HPDE6-E6E7 (cell line): ENCODE data around the gene COPE.
A peak's percentile ranks its signal among the peaks of the same experiment; 100 is the strongest.
"Not testable (repeated sequence)": the region's sequence is repeated elsewhere in the genome, so short reads cannot be mapped to it uniquely, and the experiment has no call there.

ENCODE experiments used
- DNase-seq: peaks from one replicate; pipeline ENCODE4 v3.0.0; 2011; ENCODE audit warnings: missing footprints; ENCODE audit errors: extremely low spot score

Gene COPE

DNA sequence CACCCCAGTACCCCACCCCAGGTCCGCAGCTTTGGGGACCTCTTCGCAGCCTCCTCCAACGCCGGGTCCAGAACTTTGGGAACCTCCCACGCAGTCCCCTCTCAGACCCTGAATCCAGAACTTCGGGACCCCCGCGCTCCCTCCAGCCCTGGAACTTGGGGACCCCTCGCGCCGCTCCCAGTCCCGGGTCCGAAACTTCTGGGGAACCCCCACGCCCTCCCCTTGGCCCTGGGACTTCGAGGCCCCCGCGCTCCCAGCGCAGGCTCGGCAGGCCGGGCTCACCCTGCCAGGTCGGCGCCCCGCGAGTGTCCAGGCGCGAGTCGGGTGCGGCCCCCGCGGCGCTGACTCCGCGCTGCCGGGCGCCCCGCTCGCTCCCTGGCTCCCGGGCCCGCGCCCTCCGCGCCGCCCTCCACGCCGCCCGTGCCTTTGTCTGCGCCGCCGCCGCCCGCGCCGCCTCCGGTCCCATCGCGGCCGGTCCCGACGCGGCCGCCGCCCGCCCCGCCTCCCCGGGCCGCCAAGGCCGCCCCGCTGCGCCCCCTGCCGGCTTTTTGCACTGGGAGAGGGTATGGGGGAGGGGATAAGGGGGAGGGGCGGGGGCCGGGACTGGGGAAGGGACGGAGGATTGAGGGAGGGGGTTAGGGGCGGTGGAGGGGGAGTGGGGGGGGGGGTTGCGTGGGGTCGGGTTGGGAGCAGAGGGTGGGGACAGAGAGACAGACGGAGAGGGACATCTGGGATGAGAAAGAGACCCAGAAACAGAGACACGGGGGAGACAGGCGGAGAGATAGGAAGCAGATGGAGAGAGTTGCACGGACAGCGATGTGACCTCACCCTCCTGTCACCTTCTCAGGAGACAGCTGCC lies 21.8 kb upstream of the COPE start, which contains the start of gene HOMER3:
Gene HOMER3 (minus strand): TSS at position 449 of the 859 bp plus-strand sequence. CDS start 2,235 bp downstream, outside the sequence.
- DNase-seq, result peak; percentile 72

DNA sequence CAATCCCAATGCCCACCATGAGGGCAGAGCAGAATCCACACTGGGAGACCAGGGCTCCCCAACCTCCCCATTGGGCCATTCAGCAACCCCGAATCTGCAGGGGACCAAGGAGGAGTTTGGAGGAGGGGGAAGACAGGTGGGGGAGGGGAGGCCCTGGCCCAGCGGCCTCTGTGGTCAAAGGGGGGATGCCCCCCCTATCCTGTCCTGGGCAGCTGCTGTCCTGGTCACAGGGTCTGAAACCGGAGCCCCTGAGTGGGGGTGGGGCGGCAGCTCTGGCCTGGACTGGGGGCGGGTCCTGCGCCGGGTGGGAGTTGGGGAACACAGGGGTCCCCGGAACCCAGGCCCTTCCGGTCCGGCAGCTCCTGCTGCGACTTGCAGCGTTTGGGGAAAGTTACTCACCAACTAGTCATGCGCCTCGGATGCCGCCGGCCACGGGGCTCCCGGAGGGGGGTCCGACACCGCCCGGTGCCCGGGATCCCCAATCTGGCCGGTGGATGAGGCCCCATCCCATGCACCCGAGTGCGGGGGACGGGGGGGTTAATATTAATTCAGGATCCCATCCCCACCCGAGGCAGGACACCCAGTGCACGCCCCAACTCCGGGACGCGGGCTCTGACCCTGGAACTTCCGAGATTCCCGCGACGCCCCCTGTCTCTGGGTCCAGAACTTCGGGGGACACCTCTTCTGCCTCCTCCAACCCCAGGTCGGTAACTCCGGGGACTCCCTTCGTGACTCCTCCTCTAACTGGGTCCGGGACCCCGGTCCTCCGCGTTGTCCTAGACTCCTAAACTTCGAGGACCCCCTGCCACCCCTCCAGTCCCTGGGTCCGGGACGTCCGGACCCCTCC lies 21.0 kb upstream of the COPE start:
- DNase-seq, result peak; percentile 72

DNA sequence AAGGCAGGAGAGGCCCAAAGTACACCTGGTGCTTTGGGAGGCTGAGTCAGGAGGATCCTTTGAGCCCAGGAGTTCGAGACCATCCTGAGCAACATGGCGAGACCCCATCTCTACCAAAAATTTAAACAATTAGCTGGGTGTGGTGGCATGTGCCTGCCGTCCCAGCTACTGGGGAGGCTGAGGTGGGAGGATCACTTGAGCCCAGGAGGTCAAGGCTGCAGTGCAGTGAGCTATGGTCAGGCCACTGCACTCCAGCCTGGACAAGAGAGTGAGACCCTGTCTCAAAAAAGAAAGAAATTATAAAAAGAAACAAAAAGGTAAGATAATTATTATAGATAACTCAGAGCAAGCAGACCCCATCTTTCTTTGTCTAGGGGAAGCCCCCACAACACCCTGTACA lies 20.0 kb upstream of the COPE start:
- no peak for DNase-seq

DNA sequence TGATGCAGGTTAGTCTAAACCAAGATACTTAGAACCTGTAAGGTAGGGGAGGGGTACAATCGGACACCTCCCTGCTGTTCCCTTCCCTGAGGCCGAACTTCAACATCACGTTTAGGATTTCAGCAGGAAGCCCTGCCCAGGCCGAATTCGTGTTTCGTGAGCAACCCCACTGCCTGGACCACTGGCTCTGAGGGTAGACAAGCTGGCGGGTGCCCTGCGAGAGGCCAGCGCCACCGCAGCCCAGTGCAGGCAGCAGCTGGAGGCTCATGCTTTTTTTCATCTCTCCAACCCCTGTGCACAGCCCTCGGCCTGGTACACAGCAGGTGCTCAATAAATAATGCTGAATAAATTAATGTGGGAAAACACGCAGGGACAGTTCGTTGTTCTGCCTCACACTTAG lies 14.1 kb upstream of the COPE start:
- no peak for DNase-seq

DNA sequence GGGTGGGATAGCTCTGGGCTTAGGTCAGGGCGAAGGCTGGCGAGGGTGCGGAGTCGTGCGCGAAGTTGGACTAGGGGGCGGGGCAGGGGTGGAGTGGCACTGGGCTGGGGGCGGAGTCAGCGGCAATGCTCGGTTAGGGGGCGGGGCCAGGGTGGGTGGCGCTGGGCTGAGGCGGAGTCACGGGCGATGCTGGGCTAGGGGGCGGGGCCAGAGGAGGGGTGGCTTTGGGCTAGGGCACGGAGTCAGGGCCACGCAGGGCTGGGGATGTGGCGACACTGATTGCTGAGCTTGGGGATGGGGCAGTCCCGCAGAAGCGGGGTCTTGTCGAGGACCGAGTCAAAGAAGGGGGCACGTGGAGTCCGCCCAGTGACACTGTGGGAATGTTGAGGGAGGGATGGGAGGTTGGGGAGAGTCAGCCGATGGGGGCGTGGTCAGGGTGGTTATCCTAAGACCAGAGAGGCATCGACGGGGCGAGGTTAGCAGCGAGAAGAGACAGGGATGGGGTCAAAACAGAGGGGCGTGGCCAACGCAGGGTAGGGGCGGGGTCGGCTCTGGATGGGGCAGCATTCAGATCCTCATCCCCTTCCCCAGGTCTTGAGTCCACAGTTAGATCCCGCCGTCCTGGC lies 13.1 kb upstream of the COPE start:
- no peak for DNase-seq

DNA sequence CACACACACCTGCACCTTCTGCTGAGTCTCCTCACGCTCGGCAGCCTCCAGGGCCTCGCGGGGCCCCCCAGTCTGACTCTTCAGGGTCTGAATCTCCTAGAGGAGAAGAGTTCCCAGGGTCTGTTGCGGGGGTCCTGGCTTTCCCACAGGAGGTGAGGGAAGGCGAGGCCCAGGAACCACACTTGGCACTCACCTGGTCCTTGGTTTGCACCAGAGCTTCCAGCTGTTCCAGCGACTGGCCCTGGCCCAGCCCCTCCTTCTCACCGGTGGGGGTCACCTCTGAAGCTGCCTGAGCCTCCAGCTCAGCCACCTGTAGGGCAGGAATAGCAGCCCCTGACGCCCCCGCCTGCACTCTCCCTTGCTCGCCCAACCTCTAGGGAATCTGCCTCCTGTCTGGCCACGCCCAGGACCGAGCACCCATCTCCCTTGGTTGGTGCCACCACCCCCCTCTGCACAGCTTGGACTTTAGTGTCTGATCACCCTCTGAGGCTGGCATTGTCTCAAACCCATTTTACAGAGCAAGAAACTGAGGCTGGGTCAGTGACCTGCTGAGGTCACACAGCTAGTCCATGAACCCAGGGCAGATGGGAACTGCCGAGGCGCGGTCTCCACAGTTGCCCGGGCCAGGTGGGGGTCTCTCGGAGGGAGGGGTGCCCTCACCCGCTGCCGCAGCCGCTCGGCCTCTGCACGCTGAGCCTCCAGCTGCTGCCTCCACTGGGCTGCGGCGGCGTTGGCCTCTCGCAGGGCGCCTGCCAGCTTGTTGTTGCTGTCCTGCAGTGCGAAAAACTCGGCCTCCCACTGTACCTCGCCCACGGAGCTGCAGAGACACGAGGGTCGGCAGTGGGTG lies 12.4 kb upstream of the COPE start:
- DNase-seq, result no peak

DNA sequence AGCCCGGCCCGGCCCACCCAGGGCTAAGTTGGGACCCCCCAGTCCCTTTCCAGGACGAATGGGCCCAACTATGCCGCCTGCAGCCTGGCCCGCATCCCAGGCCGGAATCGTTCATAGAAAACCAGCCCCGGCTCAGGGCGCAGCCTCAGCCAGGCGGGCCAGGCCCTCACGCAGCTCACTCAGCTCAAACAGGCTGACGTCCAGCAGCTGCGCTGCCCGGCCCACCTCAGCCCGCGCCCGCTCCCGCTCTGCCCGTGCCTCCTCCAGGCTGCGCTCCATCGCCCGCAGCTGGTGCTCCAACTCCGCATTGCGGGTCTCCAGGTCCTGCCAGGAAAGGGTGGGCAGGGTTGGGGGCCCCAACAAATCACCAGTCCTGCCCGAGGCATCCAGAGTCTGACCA lies 10.1 kb upstream of the COPE start:
- DNase-seq, result no peak

DNA sequence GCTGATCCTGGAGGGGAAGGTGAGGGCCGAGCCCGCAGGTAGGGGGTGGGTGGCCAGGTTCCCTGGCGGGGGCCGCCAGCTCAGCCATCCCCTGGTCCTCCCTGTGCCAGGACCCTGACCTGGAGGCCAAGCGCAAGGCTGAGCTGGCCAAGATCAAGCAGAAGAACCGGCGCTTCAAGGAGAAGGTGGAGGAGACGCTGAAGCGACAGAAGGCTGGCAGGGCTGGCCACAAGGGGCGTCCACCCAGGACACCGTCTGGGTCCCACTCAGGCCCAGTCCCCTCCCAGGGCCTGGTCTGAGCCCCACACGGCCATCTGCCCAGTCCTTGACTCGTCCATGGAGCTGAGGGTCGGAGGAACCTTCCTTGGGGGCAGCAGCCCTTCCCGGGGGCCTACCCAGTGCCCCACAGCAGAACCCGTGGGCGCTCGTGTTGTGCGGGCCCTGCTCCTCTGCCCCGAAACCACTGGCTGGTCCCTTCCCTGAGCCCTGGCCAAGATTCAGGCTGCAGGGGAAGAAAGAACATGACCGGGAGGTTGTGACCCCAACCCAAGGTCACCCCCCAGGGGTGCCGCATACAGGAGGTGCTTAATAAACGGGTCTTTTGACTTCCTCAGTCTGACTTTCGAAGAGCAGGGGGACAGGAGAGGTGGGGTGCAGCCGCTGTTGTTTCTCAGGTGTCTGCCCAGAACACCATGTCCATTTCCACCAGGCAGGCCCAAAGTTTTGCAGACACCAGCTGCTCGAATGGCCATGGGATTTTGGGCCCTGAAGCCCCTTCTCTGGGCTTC lies 9.0 kb upstream of the COPE start:
- no peak for DNase-seq

DNA sequence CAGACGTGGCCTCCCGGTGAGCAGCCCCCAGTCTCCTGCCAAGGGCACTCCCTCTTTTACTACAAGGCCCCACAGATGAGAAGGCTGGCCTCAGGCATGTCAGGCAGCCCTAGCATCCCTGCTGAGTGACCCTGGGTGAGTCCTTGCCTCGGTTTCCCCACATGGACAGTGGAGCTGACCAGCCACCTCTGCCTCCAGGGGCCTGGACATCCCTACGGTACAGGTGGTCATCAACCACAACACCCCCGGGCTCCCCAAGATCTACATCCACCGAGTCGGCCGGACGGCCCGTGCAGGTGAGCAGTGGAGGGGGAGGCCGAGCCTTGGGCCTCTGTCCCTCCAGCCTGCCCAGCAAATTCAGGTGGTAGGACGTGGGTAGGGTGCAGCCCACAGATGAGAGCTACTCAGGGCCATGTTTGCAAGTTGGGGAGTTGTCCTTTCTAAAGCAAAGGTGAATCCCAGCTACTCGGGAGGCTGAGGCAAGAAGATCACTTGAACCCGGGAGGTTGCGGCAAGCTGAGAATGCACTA lies 5.6 kb upstream of the COPE start:
- no peak for DNase-seq

DNA sequence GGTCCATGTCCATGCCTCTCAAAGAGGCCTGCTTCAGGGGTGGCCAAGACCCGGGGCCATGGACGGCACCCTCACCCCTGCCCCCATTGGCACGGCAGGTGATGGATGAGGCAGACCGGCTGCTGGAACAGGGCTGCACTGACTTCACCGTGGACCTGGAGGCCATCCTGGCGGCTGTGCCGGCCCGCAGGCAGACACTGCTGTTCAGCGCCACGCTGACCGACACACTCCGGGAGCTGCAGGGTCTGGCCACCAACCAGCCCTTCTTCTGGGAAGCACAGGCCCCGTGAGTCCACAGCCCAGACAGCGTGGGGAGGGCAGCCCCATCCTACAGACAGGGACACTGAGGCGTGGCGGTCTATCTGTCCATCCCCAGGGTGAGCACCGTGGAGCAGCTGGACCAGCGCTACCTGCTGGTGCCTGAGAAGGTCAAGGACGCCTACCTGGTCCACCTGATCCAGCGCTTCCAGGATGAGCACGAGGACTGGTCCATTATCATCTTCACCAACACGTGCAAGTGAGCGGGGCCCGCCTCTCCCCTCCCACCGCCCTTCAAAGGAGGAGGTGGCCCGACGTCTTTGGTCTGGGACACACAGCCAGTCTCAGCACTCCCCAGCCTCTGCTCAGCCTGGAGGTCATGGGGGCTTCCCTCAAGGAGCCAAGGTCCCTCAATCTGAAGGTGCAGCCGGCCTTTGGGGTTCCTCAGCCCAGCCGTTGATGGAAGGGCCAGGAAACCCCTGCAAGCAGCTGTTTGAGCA lies 3.2 kb upstream of the COPE start:
- DNase-seq, result no peak

DNA sequence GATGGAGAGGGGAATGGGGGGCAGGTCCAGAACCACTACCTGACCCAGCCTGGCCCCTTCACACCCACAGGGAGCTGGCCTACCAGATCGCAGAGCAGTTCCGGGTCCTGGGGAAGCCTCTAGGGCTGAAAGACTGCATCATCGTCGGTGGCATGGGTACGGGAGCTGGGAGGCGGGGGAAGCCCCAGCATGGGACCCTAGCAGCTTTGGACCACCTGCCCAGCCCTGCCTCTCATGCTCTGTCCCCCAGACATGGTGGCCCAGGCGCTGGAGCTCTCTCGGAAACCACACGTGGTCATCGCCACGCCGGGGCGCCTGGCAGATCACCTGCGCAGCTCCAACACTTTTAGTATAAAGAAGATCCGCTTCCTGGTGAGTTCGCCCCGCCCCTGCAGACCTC lies 2.4 kb upstream of the COPE start:
- no peak for DNase-seq

DNA sequence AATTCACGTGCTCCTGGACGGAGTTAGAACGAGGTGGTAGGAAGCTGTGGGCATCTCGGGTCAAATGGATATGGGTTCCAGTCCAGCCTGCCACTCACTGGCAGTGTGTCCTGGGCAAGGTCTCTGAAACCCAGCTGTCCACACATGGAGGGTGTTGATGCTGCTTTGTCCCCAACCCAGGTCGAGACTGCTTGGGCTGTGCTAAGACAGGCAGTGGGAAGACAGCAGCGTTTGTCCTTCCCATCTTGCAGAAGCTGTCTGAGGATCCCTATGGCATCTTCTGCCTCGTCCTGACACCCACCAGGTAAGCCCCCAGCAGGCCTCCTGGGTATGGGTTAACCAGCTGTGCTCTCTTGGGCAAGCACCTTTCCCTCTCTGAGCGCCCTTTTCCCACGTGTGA lies 1.2 kb upstream of the COPE start:
- no peak for DNase-seq

DNA sequence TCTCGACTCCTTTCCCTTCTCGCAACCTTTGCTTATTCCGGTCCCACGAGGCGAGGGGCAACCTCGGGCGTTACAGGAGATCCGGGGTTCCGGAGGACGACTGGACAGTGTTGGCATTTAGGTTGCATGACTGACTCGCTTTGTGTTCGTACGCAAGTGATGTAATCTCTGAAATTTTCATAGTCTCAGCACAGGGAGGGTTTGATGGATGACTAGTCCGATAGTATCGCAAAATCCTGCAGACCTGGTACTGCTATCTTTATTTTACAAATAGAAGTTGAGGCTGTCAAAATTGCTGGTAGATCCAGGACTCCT lies 670 bp upstream of the COPE start:
- no peak for DNase-seq

DNA sequence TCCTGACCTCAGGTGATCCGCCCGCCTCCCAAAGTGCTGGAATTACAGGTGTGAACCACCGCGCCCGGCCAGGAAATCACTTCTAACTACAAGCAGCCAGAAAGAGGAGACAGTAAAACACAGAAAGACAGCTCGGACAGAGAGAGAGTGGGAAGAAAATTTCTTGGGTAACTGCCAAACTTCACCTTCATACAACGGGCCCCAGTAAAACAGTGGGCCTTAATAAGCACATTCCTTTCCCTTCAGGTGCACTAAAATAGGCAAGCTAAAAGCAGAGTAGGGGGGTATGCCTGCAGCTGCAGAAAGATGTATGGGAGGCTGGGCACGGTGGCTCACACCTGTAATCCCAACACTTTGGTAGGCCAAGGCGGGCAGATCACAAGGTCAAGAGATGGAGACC lies 1.6 kb downstream of the COPE start:
- not testable (repeated sequence) for DNase-seq

DNA sequence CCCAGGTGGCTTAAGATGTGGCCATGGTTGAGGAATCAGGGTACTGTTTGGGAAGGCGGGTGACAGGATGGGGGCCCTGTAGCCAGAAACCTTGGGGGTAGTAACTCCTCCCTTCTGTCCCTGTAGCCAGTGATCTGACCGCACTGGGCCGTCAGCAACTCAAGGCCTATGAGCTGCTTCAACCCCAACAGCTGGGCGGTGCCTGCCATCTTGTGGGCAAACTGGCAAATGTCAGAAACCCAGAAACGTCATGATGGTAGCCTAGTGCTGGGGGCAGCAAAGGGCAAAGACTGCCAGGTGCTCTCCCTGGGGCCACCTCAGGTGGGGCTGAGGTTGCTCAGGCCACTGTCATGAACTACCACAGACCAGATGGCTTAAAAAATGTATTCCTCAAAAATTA lies 3.5 kb downstream of the COPE start:
- DNase-seq, result no peak

DNA sequence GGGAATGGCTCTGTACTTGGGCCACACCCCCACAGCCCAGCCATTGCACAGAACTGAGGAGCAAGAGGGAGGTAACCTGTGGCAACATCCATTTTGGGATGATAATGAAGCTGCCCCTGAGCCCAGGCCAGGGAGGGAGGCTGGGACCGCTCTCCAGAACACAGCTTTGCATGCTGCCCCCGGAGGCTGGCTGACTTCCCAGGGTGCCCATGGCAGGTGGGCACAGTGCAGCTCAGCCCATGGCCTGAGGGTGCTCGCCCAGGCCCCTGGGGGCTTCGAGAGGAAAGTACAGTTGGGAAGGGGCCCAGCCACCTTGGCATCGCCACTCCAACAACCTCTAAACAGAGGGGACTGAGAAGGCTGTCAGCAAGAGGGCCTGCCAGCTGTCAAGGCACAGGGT lies 5.7 kb downstream of the COPE start:
- no peak for DNase-seq

DNA sequence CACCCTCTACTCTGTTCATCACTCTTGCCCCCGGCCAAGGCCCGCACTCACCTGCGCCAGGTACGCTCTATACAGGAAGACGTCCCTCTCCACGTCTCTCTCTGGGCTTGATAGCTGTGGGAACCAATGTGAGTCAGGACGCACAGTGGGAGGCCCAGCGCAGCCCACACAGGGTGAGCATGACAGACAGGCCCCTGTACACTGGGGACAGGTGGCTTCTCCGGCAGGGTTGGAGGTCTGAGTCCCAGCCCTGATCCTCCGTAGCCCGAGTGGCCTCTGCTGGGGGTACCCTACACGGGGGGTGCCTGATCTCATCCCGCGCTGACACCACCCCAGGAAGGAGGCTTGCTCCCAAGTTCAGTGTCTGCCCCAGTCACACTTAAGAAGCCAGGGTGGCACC lies 6.3 kb downstream of the COPE start:
- DNase-seq, result no peak

DNA sequence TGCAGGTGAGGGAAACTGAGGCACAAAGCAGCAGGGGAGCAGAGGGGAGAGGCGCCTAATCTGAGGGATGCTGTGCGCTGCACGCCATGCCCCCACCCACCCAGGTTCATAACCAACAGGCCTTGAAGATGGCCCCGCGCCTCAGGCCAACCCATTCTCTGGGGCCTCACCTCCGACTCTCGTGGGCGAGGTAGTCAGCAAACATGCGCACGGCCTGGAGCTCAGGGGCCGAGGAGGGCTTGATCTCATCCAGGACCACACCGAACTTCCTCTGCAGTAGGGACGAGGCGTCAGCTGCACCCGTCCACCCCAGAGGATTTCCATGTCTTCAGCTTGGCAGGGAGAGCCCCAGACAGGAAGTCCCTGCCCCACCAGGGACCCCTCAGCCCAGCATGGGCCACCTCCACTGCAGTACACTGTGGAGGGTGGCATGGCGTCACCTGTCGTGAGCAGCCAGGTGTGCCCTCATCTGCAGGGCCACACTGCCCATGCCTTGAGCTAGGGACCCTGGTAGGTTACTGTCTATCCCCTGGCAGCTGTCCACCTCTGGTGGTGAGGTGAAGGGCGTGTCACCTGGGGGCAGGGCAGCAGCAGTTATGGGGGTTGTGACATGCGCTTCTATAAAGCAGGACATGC lies 8.3 kb downstream of the COPE start:
- no peak for DNase-seq

DNA sequence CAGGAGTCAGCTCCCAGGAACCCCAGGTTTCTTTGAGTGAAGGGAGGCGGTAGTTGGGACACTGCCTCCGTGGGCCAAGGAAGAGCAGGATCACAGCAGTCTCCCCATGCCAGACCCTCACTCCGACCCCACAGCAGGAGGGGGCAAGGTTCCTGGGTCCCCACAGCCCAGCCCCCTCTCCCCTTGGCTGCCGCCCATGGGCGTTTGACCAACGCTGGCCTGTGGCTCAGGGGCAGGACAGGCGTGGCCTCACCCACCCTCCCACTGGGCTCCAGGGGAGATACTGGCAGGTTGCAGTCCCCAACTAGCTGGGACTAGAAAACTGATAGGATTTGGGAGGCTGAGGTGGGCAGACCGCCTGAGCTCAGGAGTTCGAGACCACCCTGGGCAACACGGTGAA lies 9.2 kb downstream of the COPE start:
- DNase-seq, result no peak
